Keratinocyte (primary cell): ENCODE results near the gene FKBP5. TPM values are rescaled to one million over a fixed set of nuclear protein-coding genes. Genes with fewer than 3 reads are reported as not detected.

ENCODE experiments used
- DNase-seq: peaks from one replicate; pipeline ENCODE4 v3.0.0-alpha.2; 2011; ENCODE audit warnings: low read depth, missing footprints, low spot score
- FAIRE-seq: peaks from 2 replicates; lab custom pipeline; 2011; peaks lifted over from hg19 to GRCh38; lab: Jason Lieb, UNC
- H2AFZ ChIP-seq: 2 replicates; pipeline ENCODE4 v1.6.0; 2012; ENCODE audit warnings: low read length, control low read depth, inconsistent platforms; ENCODE audit not compliant: control insufficient read depth
- H3K27ac ChIP-seq: 2 replicates; pipeline ENCODE4 v1.5.1; 2011; ENCODE audit warnings: low read length; ENCODE audit not compliant: control insufficient read depth, insufficient read depth
- H3K27me3 ChIP-seq: 3 replicates; pipeline ENCODE4 v1.6.0; 2011; ENCODE audit warnings: low read length; ENCODE audit not compliant: control insufficient read depth, insufficient read depth; ENCODE audit errors: extremely low read depth
- H3K36me3 ChIP-seq, 2 experiments: 2 replicates in 1 of 2; 3 replicates in 1 of 2; pipeline ENCODE4 v1.5.1; 2011; ENCODE audit warnings: low read length in 2 of 2, mild to moderate bottlenecking in 1 of 2; ENCODE audit not compliant: control insufficient read depth in 2 of 2, insufficient read depth in 2 of 2; ENCODE audit errors: extremely low read depth in 1 of 2
- H3K4me1 ChIP-seq: 3 replicates; pipeline ENCODE4 v1.5.1; 2011; ENCODE audit warnings: low read length; ENCODE audit not compliant: control insufficient read depth, insufficient read depth; ENCODE audit errors: extremely low read depth
- H3K4me2 ChIP-seq: 3 replicates; pipeline ENCODE4 v1.6.0; 2011; ENCODE audit warnings: low read depth, low read length; ENCODE audit not compliant: control insufficient read depth, insufficient read depth; ENCODE audit errors: extremely low read depth
- H3K4me3 ChIP-seq, 3 experiments: fragments of 200-600 bp in 1 of 3; sonication (generic) in 1 of 3; 2 replicates in 2 of 3; 3 replicates in 1 of 3; pipeline ENCODE4 v1.5.1; 2011 to 2016; ENCODE audit warnings: low read length in 3 of 3, mild to moderate bottlenecking in 3 of 3, control low read depth in 2 of 3, inconsistent platforms in 1 of 3, low read depth in 1 of 3, mixed read lengths in 1 of 3, mixed run types in 1 of 3, moderate library complexity in 1 of 3; ENCODE audit not compliant: control insufficient read depth in 2 of 3, insufficient read depth in 2 of 3; ENCODE audit errors: extremely low read depth in 1 of 3
- H3K79me2 ChIP-seq: 2 replicates; pipeline ENCODE4 v1.6.0; 2012; ENCODE audit warnings: low read length; ENCODE audit not compliant: control insufficient read depth, insufficient read depth
- H3K9ac ChIP-seq: 3 replicates; pipeline ENCODE4 v1.6.0; 2011; ENCODE audit warnings: low read length; ENCODE audit not compliant: control insufficient read depth, insufficient read depth; ENCODE audit errors: extremely low read depth
- H3K9me1 ChIP-seq: 3 replicates; pipeline ENCODE4 v1.6.0; 2011; ENCODE audit warnings: low read length; ENCODE audit not compliant: control insufficient read depth, insufficient read depth; ENCODE audit errors: extremely low read depth
- H3K9me3 ChIP-seq: 2 replicates; pipeline ENCODE4 v1.5.1; 2012; ENCODE audit warnings: low read depth, low read length; ENCODE audit not compliant: control insufficient read depth
- H4K20me1 ChIP-seq: 3 replicates; pipeline ENCODE4 v1.6.0; 2011; ENCODE audit warnings: low read length; ENCODE audit not compliant: control insufficient read depth, insufficient read depth; ENCODE audit errors: extremely low read depth
- EZH2 ChIP-seq: IDR thresholded peaks from one replicate; pipeline ENCODE4 v1.6.1; 2012; ENCODE audit warnings: inconsistent platforms, mild to moderate bottlenecking, low read length, moderate library complexity
- dilution Hi-C: fragments of 300-500 bp; cut with MboI; formaldehyde crosslinking; loops from one replicate; pipeline ENCODE4 v1.7.0; 2020; ENCODE audit warnings: low sequenced_read_pairs; ENCODE audit not compliant: extremely low pct_ligation_motif_present
- polyA plus RNA-seq, 5 experiments: library from polyadenylated mRNA; depleted of rRNA in 3 of 5; stranded (reverse) in 3 of 5; stranded (forward) in 1 of 5; unstranded in 1 of 5; fragments of >200 nt; gene quantifications; 1 replicate in 1 of 5; 2 replicates in 3 of 5; 3 replicates in 1 of 5; pipeline versions ENCODE4 v1.2.1 to v1.2.3, GENCODE V29; 2011 to 2012; ENCODE audit warnings: missing spikeins in 2 of 5, low read depth in 1 of 5, low replicate concordance in 1 of 5
- TF ChIP-seq, protein P1 (sequence below), 3 experiments: IDR thresholded peaks in 1 of 3; conservative IDR thresholded peaks in 1 of 3; optimal IDR thresholded peaks in 1 of 3; 2 replicates in 2 of 3; 3 replicates in 1 of 3; pipeline versions ENCODE3 to v1.5.1; 2011; ENCODE audit warnings: low read length in 3 of 3, mild to moderate bottlenecking in 3 of 3, moderate library complexity in 2 of 3, control low read depth in 1 of 3, inconsistent platforms in 1 of 3; ENCODE audit not compliant: insufficient read depth in 2 of 3; ENCODE audit errors: extremely low read depth in 1 of 3

The FKBP5 gene
- polyA plus RNA-seq, 1 donor (not counting 4 experiments of a cell fraction or from before 2014, with no cell fraction given) = 88.3 TPM

DNA sequence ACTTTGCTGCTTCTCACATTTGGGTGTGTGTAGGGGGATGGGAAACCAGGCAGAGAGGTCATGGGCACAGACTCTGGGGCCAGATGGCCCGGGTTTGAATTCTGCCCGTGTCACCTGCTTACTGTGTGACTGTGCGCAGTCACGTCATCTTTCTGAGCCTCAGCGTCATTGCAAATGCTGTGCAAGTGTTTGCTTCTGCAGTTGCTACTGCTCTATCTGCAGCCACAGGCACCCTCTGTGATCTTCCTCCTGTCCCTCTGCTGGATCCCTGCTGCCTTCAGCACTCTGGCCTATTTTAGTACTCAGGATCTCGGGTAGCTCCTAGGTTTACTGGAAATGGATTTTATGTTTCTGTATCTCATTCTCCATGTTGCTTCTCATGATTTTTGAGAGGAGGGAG lies 135.4 kb downstream of the FKBP5 start:
- no peak for FAIRE-seq
- no peak for DNase-seq
- dilution Hi-C loops = loop anchor here (25.0 kb wide), 1 partner anchor 184 kb away; the partner anchor contains the start of gene ARMC12
- Histone ChIP-seq H3K9me1 (no peaks in the 10 kb centered on the region), H3K36me3 (no peaks in the 10 kb centered on the region), H2AFZ (no peak overlapping the region), H3K9ac (no peak overlapping the region), H3K4me3 (no peak overlapping the region), H3K79me2 (no peaks in the 10 kb centered on the region), H3K27ac (no peak overlapping the region), H4K20me1 (no peaks in the 10 kb centered on the region), H3K4me2 (no peak overlapping the region), H3K9me3 (no peaks in the 10 kb centered on the region), H3K4me1 (no peaks in the 10 kb centered on the region), H3K27me3 (no peaks in the 10 kb centered on the region)
- no peak for TF ChIP-seq EZH2
- TF ChIP-seq, protein P1, sequence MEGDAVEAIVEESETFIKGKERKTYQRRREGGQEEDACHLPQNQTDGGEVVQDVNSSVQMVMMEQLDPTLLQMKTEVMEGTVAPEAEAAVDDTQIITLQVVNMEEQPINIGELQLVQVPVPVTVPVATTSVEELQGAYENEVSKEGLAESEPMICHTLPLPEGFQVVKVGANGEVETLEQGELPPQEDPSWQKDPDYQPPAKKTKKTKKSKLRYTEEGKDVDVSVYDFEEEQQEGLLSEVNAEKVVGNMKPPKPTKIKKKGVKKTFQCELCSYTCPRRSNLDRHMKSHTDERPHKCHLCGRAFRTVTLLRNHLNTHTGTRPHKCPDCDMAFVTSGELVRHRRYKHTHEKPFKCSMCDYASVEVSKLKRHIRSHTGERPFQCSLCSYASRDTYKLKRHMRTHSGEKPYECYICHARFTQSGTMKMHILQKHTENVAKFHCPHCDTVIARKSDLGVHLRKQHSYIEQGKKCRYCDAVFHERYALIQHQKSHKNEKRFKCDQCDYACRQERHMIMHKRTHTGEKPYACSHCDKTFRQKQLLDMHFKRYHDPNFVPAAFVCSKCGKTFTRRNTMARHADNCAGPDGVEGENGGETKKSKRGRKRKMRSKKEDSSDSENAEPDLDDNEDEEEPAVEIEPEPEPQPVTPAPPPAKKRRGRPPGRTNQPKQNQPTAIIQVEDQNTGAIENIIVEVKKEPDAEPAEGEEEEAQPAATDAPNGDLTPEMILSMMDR (optimal IDR thresholded peaks at IDR 0.05 in 1 of 3, IDR thresholded peaks at IDR 0.05 in 1 of 3, conservative IDR thresholded peaks at IDR 0.05 in 1 of 3; ENCODE audit: extremely low read depth in 1 of 3, insufficient read depth in 2 of 3, low read length in 3 of 3) = no peak

DNA sequence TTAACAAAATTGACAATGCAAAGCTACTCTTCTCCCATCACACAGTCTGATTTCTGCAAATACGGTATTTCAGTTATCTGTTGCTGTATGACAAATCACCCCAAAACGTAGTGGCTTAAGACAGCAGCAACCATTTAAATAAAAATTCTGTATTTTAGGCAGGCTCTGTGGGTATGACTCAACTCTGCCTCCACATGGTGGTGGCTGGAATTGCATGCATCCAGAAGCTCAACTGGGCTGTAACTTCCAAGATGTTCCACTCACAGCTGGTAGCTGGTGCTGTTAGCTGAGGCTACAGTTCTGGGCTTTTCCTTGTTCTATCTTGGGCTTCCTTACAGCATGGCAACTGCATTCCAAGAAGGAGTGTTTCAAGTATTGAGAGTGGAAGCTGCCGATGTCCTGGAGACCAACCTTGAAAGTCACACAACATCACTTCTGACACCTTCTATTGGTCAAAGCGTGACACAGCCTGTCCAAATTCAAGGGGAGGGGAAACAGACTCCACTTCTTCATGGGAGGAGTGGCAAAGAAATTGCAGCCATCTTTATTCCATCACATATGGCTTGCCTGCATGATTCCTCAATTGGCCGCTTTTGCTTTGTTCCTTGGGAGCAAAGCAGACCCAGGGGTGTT lies 136.3 kb downstream of the FKBP5 start:
- Histone ChIP-seq H3K79me2 (no peaks in the 10 kb centered on the region), H2AFZ (no peak overlapping the region), H3K4me1 (no peaks in the 10 kb centered on the region), H3K27me3 (no peaks in the 10 kb centered on the region), H3K9me3 (no peaks in the 10 kb centered on the region), H3K9ac (no peak overlapping the region), H3K36me3 (no peaks in the 10 kb centered on the region), H4K20me1 (no peaks in the 10 kb centered on the region), H3K9me1 (no peaks in the 10 kb centered on the region), H3K4me3 (no peak overlapping the region), H3K27ac (no peak overlapping the region), H3K4me2 (no peak overlapping the region)
- peak; percentile 41 for FAIRE-seq
- dilution Hi-C loops = loop anchor here (25.0 kb wide), 1 partner anchor 185 kb away; the partner anchor contains the start of gene ARMC12
- TF ChIP-seq EZH2 = no peak
- TF ChIP-seq, protein P1 (optimal IDR thresholded peaks at IDR 0.05 in 1 of 3, IDR thresholded peaks at IDR 0.05 in 1 of 3, conservative IDR thresholded peaks at IDR 0.05 in 1 of 3; ENCODE audit: extremely low read depth in 1 of 3, insufficient read depth in 2 of 3, low read length in 3 of 3) = peak; percentile 87 to 99 (median 91)
- DNase-seq = peak; percentile 30
